GM21367 (cell line): Measurements from ENCODE around the gene H1-8.
"Not testable (repeated sequence)": the region's sequence is repeated elsewhere in the genome, so short reads cannot be mapped to it uniquely, and the experiment has no call there.

Experiments used
- ATAC-seq: cut with Tn5 transposase; IDR thresholded peaks from one replicate; pipeline ENCODE4 v1.9.1; 2021; ENCODE audit not compliant: unreplicated experiment

The H1-8 gene

DNA sequence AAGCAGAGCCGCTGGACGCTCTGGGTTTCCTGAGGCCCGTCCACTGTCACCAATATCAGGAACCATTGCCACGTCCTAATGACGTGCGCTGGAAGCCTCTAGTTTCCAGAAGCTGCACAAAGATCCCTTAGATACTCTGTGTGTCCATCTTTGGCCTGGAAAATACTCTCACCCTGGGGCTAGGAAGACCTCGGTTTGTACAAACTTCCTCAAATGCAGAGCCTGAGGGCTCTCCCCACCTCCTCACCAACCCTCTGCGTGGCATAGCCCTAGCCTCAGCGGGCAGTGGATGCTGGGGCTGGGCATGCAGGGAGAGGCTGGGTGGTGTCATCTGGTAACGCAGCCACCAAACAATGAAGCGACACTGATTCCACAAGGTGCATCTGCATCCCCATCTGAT is 11.3 kb upstream of the H1-8 start:
- ATAC-seq = no peak

DNA sequence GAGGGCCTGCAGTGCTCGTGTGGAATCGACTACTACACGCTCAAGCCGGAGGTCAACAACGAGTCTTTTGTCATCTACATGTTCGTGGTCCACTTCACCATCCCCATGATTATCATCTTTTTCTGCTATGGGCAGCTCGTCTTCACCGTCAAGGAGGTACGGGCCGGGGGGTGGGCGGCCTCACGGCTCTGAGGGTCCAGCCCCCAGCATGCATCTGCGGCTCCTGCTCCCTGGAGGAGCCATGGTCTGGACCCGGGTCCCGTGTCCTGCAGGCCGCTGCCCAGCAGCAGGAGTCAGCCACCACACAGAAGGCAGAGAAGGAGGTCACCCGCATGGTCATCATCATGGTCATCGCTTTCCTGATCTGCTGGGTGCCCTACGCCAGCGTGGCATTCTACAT is 10.7 kb upstream of the H1-8 start:
- ATAC-seq = no peak

DNA sequence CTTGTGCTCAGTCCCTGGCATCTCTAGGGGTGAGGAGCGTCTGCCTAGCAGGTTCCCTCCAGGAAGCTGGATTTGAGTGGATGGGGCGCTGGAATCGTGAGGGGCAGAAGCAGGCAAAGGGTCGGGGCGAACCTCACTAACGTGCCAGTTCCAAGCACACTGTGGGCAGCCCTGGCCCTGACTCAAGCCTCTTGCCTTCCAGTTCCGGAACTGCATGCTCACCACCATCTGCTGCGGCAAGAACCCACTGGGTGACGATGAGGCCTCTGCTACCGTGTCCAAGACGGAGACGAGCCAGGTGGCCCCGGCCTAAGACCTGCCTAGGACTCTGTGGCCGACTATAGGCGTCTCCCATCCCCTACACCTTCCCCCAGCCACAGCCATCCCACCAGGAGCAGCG is 9.6 kb upstream of the H1-8 start:
- no peak for ATAC-seq

DNA sequence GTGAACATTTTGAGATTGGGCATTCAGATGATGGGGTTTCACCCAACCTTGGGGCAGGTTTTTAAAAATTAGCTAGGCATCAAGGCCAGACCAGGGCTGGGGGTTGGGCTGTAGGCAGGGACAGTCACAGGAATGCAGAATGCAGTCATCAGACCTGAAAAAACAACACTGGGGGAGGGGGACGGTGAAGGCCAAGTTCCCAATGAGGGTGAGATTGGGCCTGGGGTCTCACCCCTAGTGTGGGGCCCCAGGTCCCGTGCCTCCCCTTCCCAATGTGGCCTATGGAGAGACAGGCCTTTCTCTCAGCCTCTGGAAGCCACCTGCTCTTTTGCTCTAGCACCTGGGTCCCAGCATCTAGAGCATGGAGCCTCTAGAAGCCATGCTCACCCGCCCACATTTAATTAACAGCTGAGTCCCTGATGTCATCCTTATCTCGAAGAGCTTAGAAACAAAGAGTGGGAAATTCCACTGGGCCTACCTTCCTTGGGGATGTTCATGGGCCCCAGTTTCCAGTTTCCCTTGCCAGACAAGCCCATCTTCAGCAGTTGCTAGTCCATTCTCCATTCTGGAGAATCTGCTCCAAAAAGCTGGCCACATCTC is 8.4 kb upstream of the H1-8 start:
- ATAC-seq = no peak

DNA sequence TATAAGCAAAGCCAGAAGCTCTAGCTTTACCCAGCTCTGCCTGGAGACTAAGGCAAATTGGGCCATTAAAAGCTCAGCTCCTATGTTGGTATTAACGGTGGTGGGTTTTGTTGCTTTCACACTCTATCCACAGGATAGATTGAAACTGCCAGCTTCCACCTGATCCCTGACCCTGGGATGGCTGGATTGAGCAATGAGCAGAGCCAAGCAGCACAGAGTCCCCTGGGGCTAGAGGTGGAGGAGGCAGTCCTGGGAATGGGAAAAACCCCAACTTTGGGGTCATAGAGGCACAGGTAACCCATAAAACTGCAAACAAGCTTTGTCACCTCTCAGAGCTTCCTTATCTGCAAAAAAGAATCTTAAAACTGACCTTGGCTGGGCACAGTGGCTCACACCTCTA is 7.9 kb upstream of the H1-8 start:
- ATAC-seq = no peak

DNA sequence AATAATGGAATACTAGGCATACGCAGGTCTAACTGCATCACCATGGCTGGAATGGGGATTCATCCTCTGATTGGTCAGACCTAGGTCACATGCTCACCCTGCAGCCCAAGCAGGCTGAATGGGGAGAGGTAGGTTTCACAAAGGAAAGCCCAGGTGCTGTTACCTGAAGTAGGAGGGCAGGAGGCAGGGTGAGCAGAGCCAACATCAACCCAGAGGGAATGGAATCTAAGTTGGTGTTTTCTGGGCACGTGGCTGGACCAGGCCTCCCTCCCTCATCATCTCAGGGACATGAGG is 6.7 kb upstream of the H1-8 start:
- no peak for ATAC-seq

DNA sequence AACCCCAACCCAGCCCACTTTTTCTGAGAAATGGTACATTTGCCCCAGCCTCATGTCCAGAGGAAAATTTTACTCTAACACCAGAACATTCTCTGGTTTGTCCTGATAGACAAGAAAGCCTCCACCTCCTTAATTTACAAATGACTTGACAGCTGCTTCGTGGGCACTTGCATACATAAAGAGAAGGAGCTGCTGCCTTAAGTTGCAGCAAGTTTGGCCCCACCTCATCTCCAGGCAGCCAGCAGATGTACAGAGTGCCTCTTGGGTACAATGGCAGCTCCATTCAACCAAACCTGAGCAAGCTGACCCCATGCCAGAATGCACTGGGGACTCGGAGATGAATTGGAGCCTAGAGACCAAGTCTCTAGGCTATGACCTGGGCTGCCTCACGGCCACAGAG is 6.2 kb upstream of the H1-8 start:
- ATAC-seq = no peak

DNA sequence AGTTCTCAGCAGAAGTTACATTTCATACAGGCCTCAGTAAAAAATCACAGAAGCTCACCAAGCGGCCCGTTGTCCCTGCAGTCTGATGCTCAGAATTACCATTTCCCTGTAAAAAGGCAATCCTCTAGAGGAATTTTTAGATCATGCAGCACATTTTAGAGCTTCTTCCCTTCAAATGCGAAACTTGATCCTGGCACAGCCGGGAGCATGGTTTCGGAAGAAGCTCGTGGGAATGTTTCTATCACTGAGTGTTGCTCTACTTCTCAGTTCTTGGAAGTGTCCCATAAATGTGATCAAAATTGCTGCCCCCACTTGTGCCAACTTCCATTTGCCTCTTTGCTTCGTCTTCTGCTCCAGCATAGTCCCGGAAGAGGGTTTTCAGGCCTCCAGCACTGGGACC is 3.8 kb upstream of the H1-8 start:
- no peak for ATAC-seq

DNA sequence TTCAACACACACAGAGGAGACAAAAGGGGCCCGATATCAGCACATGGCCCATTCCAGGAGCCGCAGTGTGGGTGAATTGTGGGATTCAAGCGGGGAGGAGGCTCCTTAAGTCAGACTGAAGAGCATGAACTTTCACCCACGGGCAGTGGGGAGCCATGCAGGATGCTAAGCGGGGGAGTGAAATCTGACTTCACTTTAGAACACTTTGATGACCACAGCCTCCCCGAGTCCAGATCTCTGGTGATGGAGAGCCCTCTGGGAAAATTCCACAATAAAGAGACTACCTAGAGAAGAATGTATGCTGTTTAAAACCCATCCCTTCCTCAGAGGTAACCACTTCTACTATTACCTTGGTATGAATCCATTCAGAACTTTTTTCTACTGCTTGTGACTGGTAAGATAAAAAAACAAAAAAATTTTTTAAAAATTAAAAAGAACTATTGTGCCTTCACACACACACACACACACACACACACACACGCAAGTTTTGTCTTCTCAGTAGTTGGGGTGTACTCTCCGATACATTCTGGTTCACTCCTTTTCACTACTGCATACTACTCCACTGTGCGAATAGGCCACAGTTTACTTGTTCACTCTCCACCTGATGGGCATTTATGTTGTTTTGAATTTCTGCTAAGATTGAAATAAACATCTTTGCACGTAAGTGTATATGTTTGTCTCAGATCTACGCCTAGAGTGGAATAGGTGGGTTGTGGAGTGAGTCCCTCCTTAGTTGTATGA is 2.0 kb upstream of the H1-8 start:
- ATAC-seq = no peak

DNA sequence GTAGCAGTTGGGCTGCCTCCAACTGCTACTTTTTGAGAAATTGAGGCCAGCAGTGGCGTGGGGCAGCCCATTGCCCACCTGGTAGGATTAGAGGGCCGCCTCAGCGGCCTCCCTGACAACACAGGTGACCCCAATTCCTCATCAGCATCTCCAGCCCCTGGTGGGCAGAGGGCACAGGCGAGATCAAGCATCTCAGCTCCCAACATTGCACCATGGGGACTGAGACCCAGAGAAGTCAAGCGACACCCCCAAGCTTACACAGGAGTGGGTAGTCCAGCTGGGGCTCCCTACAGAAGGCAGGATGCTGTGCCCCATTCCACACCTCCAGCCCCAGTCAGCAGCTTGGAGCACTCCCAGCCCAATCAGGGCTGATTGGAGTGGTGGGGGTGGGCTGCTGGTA is 228 bp upstream of the H1-8 start:
- no peak for ATAC-seq

DNA sequence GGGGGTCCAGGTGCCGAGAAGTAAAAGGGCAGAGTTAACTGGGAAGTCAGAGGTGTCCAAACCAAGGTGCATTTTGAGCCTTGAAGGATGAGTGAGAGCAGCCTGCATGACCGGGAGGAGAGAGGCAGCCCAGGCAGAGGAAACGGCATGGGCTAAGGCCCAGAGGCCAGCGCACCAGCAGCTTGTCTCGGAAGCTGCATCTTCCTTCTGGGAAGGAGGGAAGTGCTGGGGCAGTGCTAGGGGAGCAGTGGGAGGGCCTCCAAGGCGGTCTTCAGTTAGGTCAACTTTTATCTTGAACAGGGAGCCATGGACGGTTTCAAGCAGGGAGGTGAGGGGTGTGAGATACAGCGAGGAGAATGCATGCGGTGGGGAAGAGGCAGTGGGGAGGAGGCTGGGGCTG is 1.0 kb downstream of the H1-8 start:
- ATAC-seq = no peak

DNA sequence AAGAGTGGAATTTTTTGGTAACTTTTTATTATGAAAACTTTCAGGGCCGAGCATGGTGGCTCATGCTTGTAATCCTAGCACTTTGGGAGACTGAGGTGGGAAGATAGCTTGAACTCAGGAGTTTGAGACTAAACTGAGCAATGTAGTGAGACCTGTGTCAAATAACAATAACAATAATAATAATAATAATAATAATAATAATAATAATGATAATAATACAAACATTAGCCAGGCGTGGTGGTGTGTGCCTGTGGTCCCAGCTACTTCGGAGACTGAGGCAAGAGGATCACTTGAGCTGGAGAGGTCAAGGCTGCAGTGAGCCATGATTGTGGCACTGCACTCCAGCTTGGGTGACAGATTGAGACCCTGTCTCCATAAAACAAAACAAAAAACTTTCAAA is 3.0 kb downstream of the H1-8 start:
- not testable (repeated sequence) for ATAC-seq

DNA sequence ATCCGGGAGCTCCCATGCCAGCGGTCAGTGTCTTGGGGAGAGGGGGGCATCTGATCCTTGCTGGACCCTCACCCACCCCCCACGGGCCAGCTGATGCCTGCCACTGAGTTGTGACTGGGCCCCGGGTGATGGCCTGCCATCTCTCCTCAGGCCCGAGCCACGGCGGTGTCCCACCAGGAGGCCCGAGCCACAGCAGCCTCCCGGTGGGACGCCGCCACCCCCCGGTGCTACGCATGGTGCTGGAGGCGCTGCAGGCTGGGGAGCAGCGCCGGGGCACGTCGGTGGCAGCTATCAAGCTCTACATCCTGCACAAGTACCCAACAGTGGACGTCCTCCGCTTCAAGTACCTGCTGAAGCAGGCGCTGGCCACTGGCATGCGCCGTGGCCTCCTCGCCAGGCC is 4.3 kb downstream of the H1-8 start:
- no peak for ATAC-seq

DNA sequence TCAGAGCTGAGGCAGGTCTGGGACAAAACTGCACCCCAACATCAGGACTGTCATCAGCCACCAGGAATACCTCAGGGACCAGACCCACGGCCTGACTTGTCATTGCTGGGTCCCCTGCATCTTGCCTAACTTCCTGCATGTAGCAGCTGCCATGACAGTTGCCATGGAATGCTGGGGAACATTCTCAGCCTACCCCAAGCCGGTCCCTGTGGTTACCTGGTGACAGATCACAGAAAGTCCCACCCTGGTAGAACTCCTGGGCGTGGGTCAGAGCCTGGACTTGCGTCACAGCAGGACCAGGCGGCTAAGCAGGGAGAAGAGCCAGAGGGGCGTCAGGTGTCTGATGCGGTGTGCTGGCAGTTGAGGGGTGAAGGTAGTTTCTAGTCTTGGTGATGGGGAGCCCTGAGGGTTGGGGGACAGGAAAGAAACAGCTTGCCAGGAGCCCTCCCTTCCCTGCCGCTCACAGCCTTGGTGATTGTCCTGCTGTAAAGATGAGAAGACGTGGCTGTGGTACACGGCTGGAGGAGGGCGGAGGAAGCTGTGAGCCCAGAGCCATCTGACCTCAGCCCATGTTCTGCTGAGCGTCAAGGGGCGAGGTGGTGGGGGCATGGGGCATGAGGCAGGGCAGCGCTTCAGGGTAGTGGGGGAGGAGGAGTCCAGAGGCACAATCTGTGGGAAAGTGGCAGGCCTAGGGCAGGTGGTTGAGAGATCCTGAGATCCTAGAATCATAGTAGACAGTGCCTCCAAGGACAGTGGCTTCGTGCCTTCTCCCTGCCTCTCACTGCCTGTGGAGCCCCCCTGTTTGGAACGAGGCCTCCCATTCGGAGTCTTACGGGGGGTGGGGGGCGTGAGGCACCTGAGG is 5.4 kb downstream of the H1-8 start:
- ATAC-seq = no peak

DNA sequence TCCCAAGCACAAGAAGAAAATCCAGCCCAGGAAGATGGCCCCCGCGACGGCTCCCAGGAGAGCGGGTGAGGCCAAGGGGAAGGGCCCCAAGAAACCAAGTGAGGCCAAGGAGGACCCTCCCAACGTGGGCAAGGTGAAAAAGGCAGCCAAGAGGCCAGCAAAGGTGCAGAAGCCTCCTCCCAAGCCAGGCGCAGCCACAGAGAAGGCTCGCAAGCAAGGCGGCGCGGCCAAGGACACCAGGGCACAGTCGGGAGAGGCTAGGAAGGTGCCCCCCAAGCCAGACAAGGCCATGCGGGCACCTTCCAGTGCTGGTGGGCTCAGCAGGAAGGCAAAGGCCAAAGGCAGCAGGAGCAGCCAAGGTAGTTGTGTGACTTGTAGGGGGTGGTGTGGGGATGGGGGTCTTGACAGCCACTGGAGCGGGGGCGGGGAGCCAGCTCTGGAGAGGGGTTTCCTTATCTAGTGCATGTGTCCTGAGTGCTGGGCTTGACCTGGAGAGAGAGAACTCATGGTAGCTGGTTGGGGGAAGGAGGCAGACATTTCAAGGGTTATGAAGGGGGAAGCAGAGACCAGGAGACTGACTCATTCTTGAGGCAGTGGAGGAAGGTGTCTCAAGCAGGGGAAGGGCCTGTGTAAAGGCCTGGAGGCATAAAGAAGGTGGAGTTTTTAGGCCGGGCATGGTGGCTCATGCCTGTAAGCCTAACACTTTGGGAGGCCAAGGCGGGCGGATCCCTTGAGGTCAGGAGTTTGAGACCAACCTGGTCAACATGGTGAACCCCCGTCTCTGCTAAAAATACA is 6.2 kb downstream of the H1-8 start:
- no peak for ATAC-seq

DNA sequence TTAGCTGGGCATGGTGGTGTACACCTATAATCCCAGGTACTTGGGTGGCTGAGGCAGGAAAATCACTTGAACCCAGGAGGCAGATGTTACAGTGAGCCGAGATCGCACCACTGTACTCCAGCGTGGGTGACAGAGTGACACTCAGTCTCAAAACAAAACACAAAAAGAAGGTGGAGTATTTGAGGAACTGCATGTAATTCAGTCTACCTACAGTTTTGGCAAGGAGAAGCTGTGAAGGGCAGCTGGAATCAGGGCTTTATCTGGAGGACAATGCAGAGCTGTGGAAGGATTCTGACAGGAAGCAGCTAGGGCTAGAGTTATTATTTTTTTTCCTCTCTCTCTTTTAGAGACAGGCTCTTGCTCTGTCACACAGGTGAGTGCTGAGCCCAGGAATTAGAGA is 6.8 kb downstream of the H1-8 start:
- ATAC-seq = no peak

DNA sequence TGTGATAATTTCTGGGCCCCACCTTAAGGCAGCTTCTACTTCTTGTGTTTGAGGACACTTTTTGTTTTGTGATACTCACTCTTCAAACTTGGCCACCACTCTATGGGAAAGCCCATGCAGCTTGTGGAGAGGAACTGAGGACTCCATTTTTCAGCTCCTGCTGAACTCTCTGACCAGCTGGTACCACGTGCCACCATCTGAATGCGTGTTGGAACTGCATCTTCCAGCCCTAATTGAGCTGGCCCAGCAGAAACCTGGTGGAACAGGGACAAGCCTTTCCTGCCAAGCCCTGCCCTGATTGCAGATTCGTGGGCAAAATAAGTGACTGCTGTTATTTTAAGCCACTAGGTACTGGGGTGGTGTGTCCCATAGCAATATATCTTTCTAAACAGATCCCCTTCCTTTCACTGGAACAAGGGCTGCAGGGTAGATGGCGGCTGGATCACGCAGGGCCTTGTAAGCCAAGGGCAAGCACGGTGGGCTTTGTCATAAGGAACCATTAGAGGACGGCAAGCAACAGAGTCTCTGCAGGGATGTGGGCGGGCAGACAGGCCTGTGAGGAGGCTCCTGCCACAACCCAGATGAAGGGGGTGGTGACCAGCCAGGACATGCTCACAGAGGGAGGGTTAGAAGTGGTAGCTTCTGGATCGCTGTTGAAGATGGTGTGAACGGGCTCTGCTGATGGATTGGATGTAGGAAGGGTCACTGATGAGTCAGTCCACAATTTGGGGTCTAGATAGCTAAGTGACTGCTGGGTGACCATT is 9.5 kb downstream of the H1-8 start:
- no peak for ATAC-seq

DNA sequence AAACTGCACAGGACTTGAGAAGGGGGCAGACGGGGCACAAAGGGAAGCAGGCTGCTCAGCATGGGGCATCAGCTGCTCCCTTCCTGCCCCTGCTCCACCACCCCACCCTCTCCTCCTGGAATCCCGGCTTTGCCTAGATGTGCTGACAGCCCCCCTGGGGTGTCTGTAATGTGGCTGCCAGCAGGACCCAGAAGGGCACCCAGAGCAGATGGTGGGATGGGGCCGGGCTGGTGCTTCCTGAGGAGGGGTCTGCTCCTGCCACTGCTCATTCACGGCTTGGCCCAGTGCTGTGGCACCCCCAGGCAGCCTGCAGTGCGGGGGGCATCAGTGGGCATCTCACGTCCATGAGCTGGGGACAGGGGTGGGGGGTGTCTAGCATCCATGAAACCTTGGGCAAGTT is 10.2 kb downstream of the H1-8 start:
- ATAC-seq = no peak

DNA sequence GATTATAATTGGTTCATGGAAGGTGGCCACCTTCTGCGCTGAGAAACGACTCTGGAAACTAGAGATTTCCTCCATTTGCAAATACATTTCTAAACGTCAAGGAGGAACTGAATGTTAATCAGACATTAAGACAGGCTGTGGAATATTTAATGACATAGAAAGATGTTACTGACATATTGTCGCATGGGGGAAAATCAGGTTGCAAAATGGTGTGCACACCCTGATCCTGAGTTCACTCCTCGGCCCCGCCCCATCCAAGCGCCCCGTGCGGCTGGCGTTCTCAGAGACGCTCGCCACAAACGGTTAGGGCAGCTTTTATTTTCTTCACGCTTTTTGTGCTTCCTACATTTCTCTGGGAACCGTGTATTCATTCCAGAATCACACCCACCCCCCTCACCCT is 10.7 kb downstream of the H1-8 start:
- no peak for ATAC-seq

DNA sequence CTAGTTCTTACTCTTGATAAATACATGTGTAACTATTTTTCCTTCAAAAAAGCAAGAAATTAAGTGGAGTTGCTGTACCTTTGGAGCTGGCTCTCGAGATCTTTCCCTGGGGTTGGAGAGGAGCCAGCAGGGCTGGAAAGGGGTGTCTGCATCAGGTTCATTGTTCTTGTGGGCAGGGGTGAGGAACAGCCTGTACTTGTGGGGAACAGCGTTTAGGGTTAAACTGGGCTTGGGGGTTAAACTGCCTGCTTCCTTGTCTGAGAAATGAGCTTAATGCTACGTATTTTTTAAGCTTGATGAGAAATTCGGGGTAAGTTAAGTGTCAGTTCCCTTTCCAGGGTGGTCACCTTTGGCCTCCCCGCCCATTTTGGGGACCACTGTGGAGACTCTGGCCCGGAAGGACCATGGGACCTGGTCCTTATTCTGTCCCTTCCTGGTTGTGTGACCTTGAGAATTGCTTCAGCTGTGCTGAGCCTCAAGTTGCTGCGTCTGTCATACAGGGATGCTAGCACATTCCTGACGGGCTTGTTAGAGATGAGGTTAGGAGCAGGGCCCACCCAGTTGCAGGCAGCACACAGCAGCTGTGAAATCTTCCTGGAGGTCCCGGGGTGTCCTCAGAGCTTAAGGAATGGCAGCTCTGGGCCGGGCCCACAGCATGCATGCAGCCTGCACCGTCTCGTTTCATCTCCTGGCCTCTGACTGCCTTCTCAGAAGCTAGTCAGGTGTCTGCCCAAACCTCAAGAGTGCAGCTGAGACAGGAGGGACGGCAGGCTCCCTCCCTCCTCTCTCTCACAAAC is 11.6 kb downstream of the H1-8 start:
- ATAC-seq = no peak
